HG02588 (cell line): ENCODE data around the gene ATXN2L.

Experiments
- ATAC-seq: cut with Tn5 transposase; IDR thresholded peaks from one replicate; pipeline ENCODE4 v1.9.1; 2021; ENCODE audit warnings: mild to moderate bottlenecking, moderate library complexity; ENCODE audit not compliant: unreplicated experiment

ATXN2L gene

DNA sequence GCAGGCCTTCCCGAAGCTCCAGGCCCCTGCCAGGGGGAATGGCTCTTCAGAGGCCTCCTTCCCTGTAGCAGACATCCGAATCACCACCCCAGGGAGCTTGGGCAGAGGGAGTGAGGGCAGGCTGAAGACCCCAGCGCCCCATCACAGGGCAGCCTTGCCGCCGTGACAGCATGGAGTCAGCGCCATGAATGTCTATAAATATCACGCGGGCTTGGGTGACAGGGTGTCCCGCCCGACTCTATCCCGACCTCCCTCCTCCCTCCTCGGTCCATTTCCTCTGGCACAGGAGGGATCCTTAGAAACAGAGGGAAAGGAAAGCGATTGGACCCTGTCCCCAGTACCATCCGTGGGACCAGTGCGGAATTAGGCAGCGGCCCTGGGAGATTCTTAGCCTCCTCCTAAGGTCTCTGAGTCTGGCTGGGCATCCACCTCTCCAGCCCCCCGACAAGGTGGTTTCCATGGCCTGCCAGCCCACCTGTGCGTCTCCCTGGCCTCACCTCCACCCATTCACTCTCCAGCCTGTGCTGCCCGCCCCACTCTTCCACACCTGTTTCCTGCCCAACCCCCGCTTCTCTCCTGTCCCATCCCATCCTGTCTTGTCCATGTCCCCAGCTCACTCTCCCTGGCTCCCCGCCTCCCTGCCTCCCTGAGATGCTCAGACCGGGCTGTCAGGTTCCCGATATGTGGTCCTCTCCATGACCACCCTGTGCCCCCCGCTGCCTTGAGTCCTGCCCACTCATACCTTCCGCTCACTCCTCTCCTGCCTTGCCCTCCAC is 60.6 kb downstream of the ATXN2L start:
- no peak for ATAC-seq

DNA sequence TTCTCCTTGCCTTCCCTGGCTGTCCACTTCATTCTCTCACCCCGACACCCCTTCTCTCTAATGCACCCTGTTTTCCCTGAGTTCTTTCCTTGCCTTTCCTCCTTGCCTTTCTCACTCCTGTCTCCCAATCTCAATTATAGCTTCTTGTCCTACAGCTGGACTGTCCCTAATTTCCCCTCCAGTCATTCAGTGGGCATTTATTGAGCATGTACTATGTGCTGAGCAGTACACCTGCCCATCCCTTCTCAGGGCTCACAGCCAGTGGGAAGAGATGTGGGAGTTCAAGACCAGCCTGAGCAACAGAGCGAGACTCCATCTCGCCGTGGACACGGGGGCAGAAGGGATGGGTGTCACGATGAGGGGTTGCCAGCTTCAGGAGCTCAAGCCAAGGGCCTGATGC is 61.2 kb downstream of the ATXN2L start:
- ATAC-seq: no peak
